Osteoblast (primary cell): Measurements from ENCODE around the gene TTC33. TPM values are rescaled to one million over a fixed set of nuclear protein-coding genes. Genes with fewer than 3 reads are reported as not detected.

ENCODE experiments used
- DNase-seq: peaks from one replicate; pipeline ENCODE4 v3.0.0; 2011; ENCODE audit warnings: low spot score, mixed read lengths; ENCODE audit not compliant: insufficient read length; ENCODE audit errors: missing footprints
- H2AFZ ChIP-seq: 2 replicates; pipeline ENCODE4 v1.6.0; 2011; ENCODE audit warnings: mild to moderate bottlenecking, low read length
- H3K27ac ChIP-seq: 2 replicates; pipeline ENCODE4 v1.5.1; 2011; ENCODE audit warnings: mild to moderate bottlenecking, low read depth, low read length, moderate library complexity
- H3K27me3 ChIP-seq: 2 replicates; pipeline ENCODE4 v1.6.0; 2012; ENCODE audit warnings: mild to moderate bottlenecking, control low read depth, inconsistent platforms, low read length, moderate library complexity; ENCODE audit not compliant: insufficient read depth
- H3K36me3 ChIP-seq: 2 replicates; pipeline ENCODE4 v1.5.1; 2011; ENCODE audit warnings: mild to moderate bottlenecking, low read length, control low read depth, moderate library complexity; ENCODE audit not compliant: insufficient read depth
- H3K4me1 ChIP-seq: 2 replicates; pipeline ENCODE4 v1.5.1; 2011; ENCODE audit warnings: mild to moderate bottlenecking, low read length, control low read depth, moderate library complexity; ENCODE audit not compliant: insufficient read depth
- H3K4me2 ChIP-seq: 2 replicates; pipeline ENCODE4 v1.6.0; 2011; ENCODE audit warnings: mild to moderate bottlenecking, low read length; ENCODE audit not compliant: insufficient read depth
- H3K4me3 ChIP-seq: fragments of 200-600 bp; sonication (generic); 3 replicates; pipeline ENCODE4 v1.5.1; 2012; ENCODE audit warnings: mild to moderate bottlenecking, low read length, inconsistent platforms; ENCODE audit not compliant: insufficient read depth
- H3K79me2 ChIP-seq: 2 replicates; pipeline ENCODE4 v1.6.0; 2012; ENCODE audit warnings: mild to moderate bottlenecking, low read length, control low read depth, inconsistent platforms; ENCODE audit not compliant: insufficient read depth
- H3K9me3 ChIP-seq: 2 replicates; pipeline ENCODE4 v1.5.1; 2011; ENCODE audit warnings: low read depth, low read length, control low read depth
- H4K20me1 ChIP-seq: 2 replicates; pipeline ENCODE4 v1.6.0; 2012; ENCODE audit warnings: mild to moderate bottlenecking, low read length, control low read depth; ENCODE audit not compliant: insufficient read depth
- CTCF ChIP-seq: IDR thresholded peaks from 2 replicates; pipeline ENCODE4 v1.5.1; 2011; ENCODE audit warnings: mild to moderate bottlenecking, low read depth, low read length, moderate library complexity; ENCODE audit errors: extremely low read depth
- total RNA-seq: library from RNA; depleted of rRNA; stranded (reverse); fragments of >200 nt; gene quantifications from 2 replicates; pipeline ENCODE4 v1.2.3, GENCODE V29; 2012

The TTC33 gene
- total RNA-seq, 1 donor, result 14.5 TPM

- Histone ChIP-seq H2AFZ (no peak overlapping the region), H3K79me2 (no peaks in the 10 kb centered on the region), H3K27ac (no peak overlapping the region), H3K4me1 (peaks cover 16% of the 10 kb centered on the region), H4K20me1 (no peaks in the 10 kb centered on the region), H3K4me2 (no peak overlapping the region), H3K36me3 (no peaks in the 10 kb centered on the region), H3K4me3 (no peak overlapping the region), H3K27me3 (no peaks in the 10 kb centered on the region), H3K9me3 (no peaks in the 10 kb centered on the region)
- no peak for TF ChIP-seq CTCF
- no peak for DNase-seq
These were observed 199.9 kb downstream of the TTC33 start for GRCh38 chr5:40555886-40556285.

GRCh38 chr5:40554813-40555212 is 200.9 kb downstream of the TTC33 start:
- Histone ChIP-seq H3K36me3 (no peaks in the 10 kb centered on the region), H3K4me3 (no peak overlapping the region), H3K79me2 (no peaks in the 10 kb centered on the region), H3K27me3 (no peaks in the 10 kb centered on the region), H4K20me1 (no peaks in the 10 kb centered on the region), H3K4me2 (no peak overlapping the region), H3K27ac (no peak overlapping the region), H3K9me3 (no peaks in the 10 kb centered on the region), H2AFZ (no peak overlapping the region), H3K4me1 (peaks cover 16% of the 10 kb centered on the region)
- no peak for TF ChIP-seq CTCF
- no peak for DNase-seq

GRCh38 chr5:40554054-40554453 is 201.7 kb downstream of the TTC33 start:
- DNase-seq, result no peak
- no peak overlapping the region for H3K4me2 ChIP-seq
- H2AFZ ChIP-seq, result no peak overlapping the region
- no peaks in the 10 kb centered on the region for H3K79me2 ChIP-seq
- TF ChIP-seq CTCF, result no peak
- no peak overlapping the region for H3K4me3 ChIP-seq
- H3K9me3 ChIP-seq, result no peaks in the 10 kb centered on the region
- no peaks in the 10 kb centered on the region for H3K27me3 ChIP-seq
- H3K36me3 ChIP-seq, result no peaks in the 10 kb centered on the region
- no peak overlapping the region for H3K27ac ChIP-seq
- H3K4me1 ChIP-seq, result peaks cover 16% of the 10 kb centered on the region
- H4K20me1 ChIP-seq, result no peaks in the 10 kb centered on the region

- Histone ChIP-seq H3K4me3 (no peak overlapping the region), H3K4me1 (peaks cover 16% of the 10 kb centered on the region), H3K36me3 (no peaks in the 10 kb centered on the region), H3K4me2 (no peak overlapping the region), H3K27me3 (no peaks in the 10 kb centered on the region), H4K20me1 (no peaks in the 10 kb centered on the region), H2AFZ (no peak overlapping the region), H3K79me2 (no peaks in the 10 kb centered on the region), H3K9me3 (no peaks in the 10 kb centered on the region), H3K27ac (no peak overlapping the region)
- DNase-seq, result no peak
- no peak for TF ChIP-seq CTCF
These were observed 202.8 kb downstream of the TTC33 start for GRCh38 chr5:40552981-40553380.
